PC-9 (cell line): Measurements from ENCODE around the gene S100A7.

ENCODE experiments used
- CTCF ChIP-seq: fragments of 200-600 bp; sonication (generic); conservative IDR thresholded peaks from 2 replicates; pipeline ENCODE4 v1.6.1; 2017; ENCODE audit warnings: mixed run types, antibody characterized with exemption, mild to moderate bottlenecking, moderate library complexity
- EZH2 ChIP-seq: fragments of 200-600 bp; sonication (generic); IDR thresholded peaks from 2 replicates; pipeline ENCODE4 v1.8.0; 2017; ENCODE audit warnings: antibody characterized with exemption, low read depth

DNA sequence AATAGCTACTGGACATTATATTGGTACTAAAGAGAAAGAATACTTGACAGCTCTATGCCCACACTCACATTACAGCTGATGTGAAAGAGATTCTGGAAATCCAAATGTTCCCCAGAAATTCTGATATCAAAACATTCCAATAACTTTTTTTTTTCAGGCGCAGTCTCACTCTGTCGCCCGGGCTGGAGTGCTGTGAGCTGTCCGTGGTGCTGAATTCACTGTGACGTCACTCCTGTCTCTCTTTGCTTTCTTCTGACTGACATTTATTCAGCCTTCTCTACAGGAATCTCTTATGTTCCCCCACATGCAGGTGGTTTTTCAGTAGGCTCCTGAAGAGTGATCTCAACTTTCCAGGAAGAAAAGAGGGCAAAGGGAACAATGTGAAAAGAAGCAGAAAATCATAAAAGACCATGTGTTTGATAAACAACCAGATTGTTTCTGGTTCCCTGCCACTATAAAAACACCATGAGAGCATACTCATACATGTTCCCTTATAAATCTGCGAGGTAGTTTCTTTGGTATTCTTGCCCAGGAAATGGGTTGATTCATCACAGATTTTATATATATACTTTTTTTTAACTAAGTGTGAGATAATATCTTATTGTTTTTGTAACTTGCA lies 37.9 kb downstream of the S100A7 start:
- TF ChIP-seq CTCF = no peak
- TF ChIP-seq EZH2 = no peak
